Measurements from ENCODE around the gene ZBTB43.

- TF ChIP-seq CTCF (IDR thresholded peaks at IDR 0.05) (no peak), POLR2A (IDR thresholded peaks at IDR 0.05) (no peak)
Measured at GRCh38 chr9:126829035-126829434, 24.2 kb downstream of the ZBTB43 start.

Data from uterus (tissue), 2 donors.